ENCODE results near the gene SCAMP2. TPM values are rescaled to one million over a fixed set of nuclear protein-coding genes. Genes with fewer than 3 reads are reported as not detected.

Gene SCAMP2
- total and polyA plus RNA-seq, 2 of the 13 experiments (the other 11 are each of a cell fraction or from before 2014, with no cell fraction given) = 34.8 to 121 TPM

GRCh38 chr15:74906450-74907162, 33.4 kb upstream of the SCAMP2 start, which contains the start of gene FAM219B (continued):
- TF ChIP-seq MXD1 (CRISPR knock-in tag; IDR thresholded peaks at IDR 0.05) (peak; percentile 70), CEBPG (CRISPR knock-in tag; IDR thresholded peaks at IDR 0.05) (peak; percentile 87), GABPB1 (CRISPR knock-in tag; IDR thresholded peaks at IDR 0.05) (peak; percentile 67; the same call in 1 of the 2 replicates), DDIT3 (CRISPR knock-in tag; IDR thresholded peaks at IDR 0.05) (no peak), CBX1 (IDR thresholded peaks at IDR 0.05; ENCODE audit: low read depth) (no peak), KLF13 (CRISPR knock-in tag; IDR thresholded peaks at IDR 0.05) (no peak), EHMT2 (IDR thresholded peaks at IDR 0.05; ENCODE audit: borderline replicate concordance, low read depth, low read length) (no peak), FOXA3 (CRISPR knock-in tag; IDR thresholded peaks at IDR 0.05) (no peak), ASH2L (IDR thresholded peaks at IDR 0.05; ENCODE audit: insufficient read length, low read depth, low read length) (peak; percentile 64), ZNF724P (CRISPR knock-in tag; IDR thresholded peaks at IDR 0.05; ENCODE audit: borderline replicate concordance) (peak; percentile 77; the same call in 1 of the 2 replicates), PAXIP1 (CRISPR knock-in tag; conservative IDR thresholded peaks at IDR 0.05) (no peak), FOXJ3 (CRISPR knock-in tag; IDR thresholded peaks at IDR 0.05; ENCODE audit: borderline replicate concordance) (no peak), ZGPAT (CRISPR knock-in tag; IDR thresholded peaks at IDR 0.05) (peak; percentile 77), ESRRA (CRISPR knock-in tag; IDR thresholded peaks at IDR 0.05; ENCODE audit: low read depth) (0 out of 2 replicates have a peak, but pooled peaks have one; percentile 18), AGO2 (optimal IDR thresholded peaks at IDR 0.05; ENCODE audit: low read depth, low read length) (peak; percentile 89), ZNF546 (CRISPR knock-in tag; conservative IDR thresholded peaks at IDR 0.05) (peak; percentile 77; the same call in 1 of the 2 replicates), TBP (CRISPR knock-in tag; IDR thresholded peaks at IDR 0.05) (no peak), PHF20 (CRISPR knock-in tag; IDR thresholded peaks at IDR 0.05) (peak; percentile 55; the same call in 1 of the 2 replicates), NFE2L1 (CRISPR knock-in tag; IDR thresholded peaks at IDR 0.05; ENCODE audit: borderline replicate concordance) (no peak), FOXP4 (CRISPR knock-in tag; IDR thresholded peaks at IDR 0.05) (no peak), YEATS2 (CRISPR knock-in tag; IDR thresholded peaks at IDR 0.05; ENCODE audit: borderline replicate concordance) (no peak; the same call in 1 of the 2 replicates), ZNF3 (CRISPR knock-in tag; IDR thresholded peaks at IDR 0.05) (no peak), FOXP1 (IDR thresholded peaks at IDR 0.05) (no peak), FOXP1 (CRISPR knock-in tag; IDR thresholded peaks at IDR 0.05) (0 out of 2 replicates have a peak, but pooled peaks have one; percentile 6)

Measured in HepG2 (cell line).